T-cell (primary cell): ENCODE results near the gene RTN4. TPM values are rescaled to one million over a fixed set of nuclear protein-coding genes. Genes with fewer than 3 reads are reported as not detected.

Experiments
- ATAC-seq, 4 experiments: fragments of 200-7000 bp in 3 of 4; fragments of 150-1000 bp in 1 of 4; cut with Tn5 transposase; replicated peaks in 1 of 4; 1 replicate in 3 of 4; 2 replicates in 1 of 4; pipeline ENCODE4 v1.10.0; 2021; ENCODE audit warnings: moderate library complexity in 3 of 4, mild to moderate bottlenecking in 2 of 4, moderate number of reproducible peaks in 1 of 4
- CTCF ChIA-PET, 2 donors: fragments of 300-600 bp; sonication (Branson Sonifier 250); formaldehyde crosslinking; loops; one replicate each; lab custom pipeline; 2022; ENCODE audit warnings: antibody characterized with exemption in 2 of 2; lab: Charles Lee
- POLR2A ChIA-PET, 2 donors: fragments of 300-600 bp; sonication (Branson Sonifier 250); formaldehyde crosslinking; loops; one replicate each; lab custom pipeline; 2022; ENCODE audit warnings: antibody characterized with exemption in 2 of 2; lab: Charles Lee
- DNase-seq, 35 experiments: peaks; one replicate each; pipeline versions ENCODE4 v3.0.0 to v3.0.0-alpha.2; 2013 to 2023
- H3K27ac ChIP-seq: one replicate; pipeline ENCODE4 v1.5.1; 2013; ENCODE audit warnings: low read length
- H3K27me3 ChIP-seq, 2 experiments: replicated peaks in 1 of 2; 1 replicate in 1 of 2; 2 replicates in 1 of 2; pipeline versions ENCODE4 v1.6.1 to v1.7.0; 2013; ENCODE audit warnings: low read length in 1 of 2, mixed read lengths in 1 of 2; ENCODE audit not compliant: control insufficient read depth in 2 of 2, insufficient read depth in 2 of 2; ENCODE audit errors: extremely low read depth in 1 of 2
- H3K36me3 ChIP-seq, 2 donors: 1 replicate in 1 of 2; 2 replicates in 1 of 2; pipeline versions ENCODE4 v1.6.1 to v1.7.0; 2013; ENCODE audit warnings: low read length in 1 of 2; ENCODE audit not compliant: control insufficient read depth in 2 of 2, insufficient read depth in 1 of 2; ENCODE audit errors: extremely low read depth in 1 of 2
- H3K4me1 ChIP-seq, 2 experiments: 1 replicate in 1 of 2; 2 replicates in 1 of 2; pipeline versions ENCODE4 v1.6.1 to v1.7.0; 2013; ENCODE audit warnings: low read length in 2 of 2, mixed read lengths in 1 of 2; ENCODE audit not compliant: insufficient read depth in 2 of 2, control insufficient read depth in 1 of 2; ENCODE audit errors: extremely low read depth in 1 of 2
- H3K4me3 ChIP-seq, 2 donors: 1 replicate in 1 of 2; 2 replicates in 1 of 2; pipeline versions ENCODE4 v1.5.1 to v1.7.0; 2013; ENCODE audit warnings: mild to moderate bottlenecking in 2 of 2, low read length in 1 of 2, moderate library complexity in 1 of 2; ENCODE audit not compliant: control insufficient read depth in 1 of 2; ENCODE audit errors: extremely low read depth in 1 of 2
- H3K9me3 ChIP-seq: 2 replicates; pipeline ENCODE4 v1.7.0; 2013
- H3K27ac Mint-ChIP-seq, 2 donors: one replicate each; pipeline ENCODE4 v1.8.0; 2020 to 2021; ENCODE audit warnings: mild to moderate bottlenecking in 2 of 2, mixed read lengths in 2 of 2
- H3K27me3 Mint-ChIP-seq, 2 donors: one replicate each; pipeline ENCODE4 v1.8.0; 2021 to 2022; ENCODE audit warnings: mixed read lengths in 2 of 2
- H3K36me3 Mint-ChIP-seq: one replicate; pipeline ENCODE4 v1.8.0; 2021; ENCODE audit warnings: mixed read lengths
- H3K4me1 Mint-ChIP-seq, 3 donors: one replicate each; pipeline ENCODE4 v1.8.0; 2020 to 2022; ENCODE audit warnings: mixed read lengths in 3 of 3, mild to moderate bottlenecking in 1 of 3
- H3K4me3 Mint-ChIP-seq, 3 donors: one replicate each; pipeline ENCODE4 v1.8.0; 2020 to 2022; ENCODE audit warnings: mild to moderate bottlenecking in 3 of 3, mixed read lengths in 3 of 3, moderate library complexity in 3 of 3
- H3K9me3 Mint-ChIP-seq, 3 donors: one replicate each; pipeline ENCODE4 v1.8.0; 2020 to 2022; ENCODE audit warnings: mixed read lengths in 3 of 3
- WGBS: methylation state at CpG from one replicate; pipeline ENCODE4 v1.1.5; 2013; ENCODE audit warnings: missing lambda C conversion rate; ENCODE audit not compliant: insufficient coverage; 5-methylcytosine and 5-hydroxymethylcytosine counted together
- total RNA-seq, 35 experiments: library from RNA in 6 of 35; stranded (reverse) in 6 of 35; fragments of 120-200 nt in 1 of 35; gene quantifications; one replicate each; pipeline versions ENCODE4 v1.2.1 to v1.2.4 and lab custom pipeline; 2013 to 2026

The RTN4 gene
- total RNA-seq, 5 donors from 2014 or later (not counting 1 experiment from before 2014, with no cell fraction given) = 66.3 to 77.1 (median 75.4) TPM

- Histone ChIP-seq H3K4me3 (no peak overlapping the region), H3K4me1 (no peaks in the 10 kb centered on the region), H3K36me3 (no peaks in the 10 kb centered on the region), H3K27me3 (no peaks in the 10 kb centered on the region), H3K27ac (no peak overlapping the region), H3K9me3 (no peaks in the 10 kb centered on the region)
- DNase-seq (no peak), ATAC-seq (no peak)
- Mint-ChIP-seq H3K4me1 (no peaks in the 10 kb centered on the region), H3K27ac (no peak overlapping the region), H3K36me3 (no peaks in the 10 kb centered on the region), H3K4me3 (no peak overlapping the region), H3K27me3 (no peaks in the 10 kb centered on the region), H3K9me3 (no peaks in the 10 kb centered on the region)
- WGBS = 78% methylated on average over 4 of the region's 8 CpGs
- CTCF ChIA-PET = no interaction called here
- POLR2A ChIA-PET = no interaction called here
Observed at GRCh38 chr2:54954158-54954557, 96.1 kb downstream of the RTN4 start.

DNA sequence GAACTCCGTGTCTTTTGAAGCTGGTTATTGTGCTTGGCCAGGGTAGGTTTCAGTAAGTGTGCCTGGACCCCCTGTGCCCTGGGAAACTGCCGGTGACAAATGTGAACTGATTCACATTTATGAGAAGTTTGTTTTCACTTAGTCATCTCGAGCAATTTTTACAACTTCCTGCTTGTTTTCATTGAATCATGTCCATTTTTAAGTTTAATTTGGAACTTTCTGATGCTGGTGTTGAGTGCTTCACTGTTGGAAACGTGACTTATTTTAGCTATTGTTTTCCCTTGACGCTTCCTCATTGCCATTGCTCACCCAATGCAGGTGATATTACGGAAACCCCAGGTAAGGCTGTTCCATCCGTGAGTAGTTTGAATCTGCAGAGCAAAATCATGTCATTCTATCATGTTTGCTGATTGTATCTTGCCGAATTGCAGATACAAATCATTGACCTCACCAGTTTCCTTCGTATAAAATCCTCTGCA is 97.2 kb downstream of the RTN4 start:
- ChIA-PET POLR2A (interaction anchor here in 1 of 2 donors (0.6 to 0.8 kb wide), 2 partner anchors 10 to 24 kb away, joined by 3 read pairs; no protein-coding TSS in a partner anchor), CTCF (no interaction called here)
- Histone ChIP-seq H3K4me1 (no peaks in the 10 kb centered on the region), H3K9me3 (no peaks in the 10 kb centered on the region), H3K27ac (no peak overlapping the region), H3K36me3 (no peaks in the 10 kb centered on the region), H3K4me3 (no peak overlapping the region), H3K27me3 (peaks cover 0 to 9% of the 10 kb centered on the region in 2 experiments)
- H3K36me3 Mint-ChIP-seq = no peaks in the 10 kb centered on the region
- no peak overlapping the region for H3K4me3 Mint-ChIP-seq
- H3K27me3 Mint-ChIP-seq = no peaks in the 10 kb centered on the region
- ATAC-seq (no peak), DNase-seq (no peak)
- no peak overlapping the region for H3K27ac Mint-ChIP-seq
- no peaks in the 10 kb centered on the region for H3K4me1 Mint-ChIP-seq
- 66% methylated on average over 5 of the region's 9 CpGs for WGBS
- no peaks in the 10 kb centered on the region for H3K9me3 Mint-ChIP-seq

GRCh38 chr2:54952425-54952824 is 97.8 kb downstream of the RTN4 start:
- no peak overlapping the region for H3K4me3 Mint-ChIP-seq
- no peak overlapping the region for H3K27ac Mint-ChIP-seq
- no peak for ATAC-seq
- Histone ChIP-seq H3K27me3 (peaks cover 0 to 9% of the 10 kb centered on the region in 2 experiments), H3K4me1 (no peaks in the 10 kb centered on the region), H3K36me3 (no peaks in the 10 kb centered on the region), H3K9me3 (no peaks in the 10 kb centered on the region), H3K4me3 (no peak overlapping the region), H3K27ac (no peak overlapping the region)
- ChIA-PET CTCF (interaction anchor here in 1 of 2 donors (0.6 kb wide), 1 partner anchor 106 kb away, joined by 3 read pairs; no protein-coding TSS in a partner anchor), POLR2A (interaction anchor here in 1 of 2 donors (0.6 to 0.8 kb wide), 2 partner anchors 10 to 25 kb away, joined by 3 read pairs; no protein-coding TSS in a partner anchor)
- WGBS = 67% methylated on average over 2 of the region's 5 CpGs
- H3K4me1 Mint-ChIP-seq = no peaks in the 10 kb centered on the region
- H3K27me3 Mint-ChIP-seq = no peaks in the 10 kb centered on the region
- H3K9me3 Mint-ChIP-seq = no peaks in the 10 kb centered on the region
- DNase-seq = no peak
- no peaks in the 10 kb centered on the region for H3K36me3 Mint-ChIP-seq

GRCh38 chr2:54950811-54951210 is 99.4 kb downstream of the RTN4 start:
- peaks cover 0 to 9% of the 10 kb centered on the region in 2 experiments for H3K27me3 ChIP-seq
- H3K27ac ChIP-seq = no peak overlapping the region
- H3K27me3 Mint-ChIP-seq = peaks cover 0 to 2% of the 10 kb centered on the region in 2 donors
- H3K9me3 ChIP-seq = no peaks in the 10 kb centered on the region
- H3K36me3 Mint-ChIP-seq = no peaks in the 10 kb centered on the region
- H3K4me1 Mint-ChIP-seq = peaks cover 0 to 6% (median 4%) of the 10 kb centered on the region in 3 donors
- H3K4me1 ChIP-seq = peaks cover 0 to 4% of the 10 kb centered on the region in 2 experiments
- POLR2A ChIA-PET = no interaction called here
- H3K27ac Mint-ChIP-seq = no peak overlapping the region
- WGBS = 100% methylated on average over 1 of the region's 3 CpGs
- no peaks in the 10 kb centered on the region for H3K9me3 Mint-ChIP-seq
- H3K36me3 ChIP-seq = no peaks in the 10 kb centered on the region
- no peak for ATAC-seq
- H3K4me3 ChIP-seq = no peak overlapping the region
- no peak for DNase-seq
- CTCF ChIA-PET = no interaction called here
- H3K4me3 Mint-ChIP-seq = no peak overlapping the region

DNA sequence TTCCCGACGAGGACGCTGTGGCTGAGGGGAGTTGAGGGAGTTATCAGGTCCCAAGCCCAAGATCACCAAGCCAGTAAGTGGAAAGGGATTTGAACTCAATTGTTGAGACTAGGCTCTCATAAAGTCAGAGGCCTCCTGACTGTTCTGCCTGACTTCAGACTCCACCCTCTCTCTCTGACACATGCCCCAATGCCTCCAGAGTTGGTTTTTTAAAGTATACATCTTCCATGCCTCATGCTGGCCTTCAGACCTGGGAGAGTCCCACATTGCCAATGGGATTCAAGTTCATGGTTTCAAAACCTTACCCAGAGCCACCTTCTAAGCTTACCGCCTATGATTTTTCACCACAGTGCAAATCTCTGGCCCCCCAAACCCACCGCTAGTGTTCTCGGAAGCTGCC is 100.8 kb downstream of the RTN4 start:
- POLR2A ChIA-PET = interaction anchor here in 1 of 2 donors (0.6 kb wide), 1 partner anchor 11 kb away, joined by 3 read pairs; no protein-coding TSS in a partner anchor
- Mint-ChIP-seq H3K27me3 (peaks cover 0 to 2% of the 10 kb centered on the region in 2 donors), H3K4me3 (no peak overlapping the region)

DNA sequence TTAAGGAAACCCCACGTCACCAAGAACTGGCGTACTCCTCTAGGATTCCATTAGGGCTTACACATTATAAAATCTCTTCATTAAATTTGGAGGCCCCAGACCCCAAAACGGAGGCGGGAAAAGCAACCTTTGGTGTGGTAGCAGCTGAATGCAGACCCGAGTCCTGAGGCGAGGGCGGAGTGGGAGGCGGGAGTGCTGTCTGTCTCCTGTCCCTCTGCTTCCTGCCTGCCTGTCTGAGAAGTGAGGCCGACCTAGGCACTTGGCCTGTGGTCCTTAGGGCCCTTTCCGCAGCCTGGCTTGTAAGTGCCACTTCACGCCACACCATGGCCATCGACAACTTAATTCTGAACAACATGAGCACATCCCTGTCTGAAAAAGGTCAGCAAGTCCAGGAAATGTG is 102.1 kb downstream of the RTN4 start:
- peaks cover 0 to 2% of the 10 kb centered on the region in 2 donors for H3K27me3 Mint-ChIP-seq
- POLR2A ChIA-PET = no interaction called here
- no peak overlapping the region for H3K27ac ChIP-seq
- peaks cover 0 to 14% of the 10 kb centered on the region in 2 experiments for H3K4me1 ChIP-seq
- H3K9me3 ChIP-seq = no peaks in the 10 kb centered on the region
- ATAC-seq (no peak), DNase-seq (no peak)
- H3K36me3 ChIP-seq = no peaks in the 10 kb centered on the region
- H3K4me3 Mint-ChIP-seq = no peak overlapping the region
- H3K4me3 ChIP-seq = no peak overlapping the region
- peaks cover 1 to 12% (median 8%) of the 10 kb centered on the region in 3 donors for H3K4me1 Mint-ChIP-seq
- H3K9me3 Mint-ChIP-seq = no peaks in the 10 kb centered on the region
- no peak overlapping the region for H3K27ac Mint-ChIP-seq
- WGBS = 89% methylated on average over 11 of the region's 12 CpGs
- H3K36me3 Mint-ChIP-seq = no peaks in the 10 kb centered on the region
- peaks cover 0 to 9% of the 10 kb centered on the region in 2 experiments for H3K27me3 ChIP-seq
- CTCF ChIA-PET = no interaction called here

More for the DNA sequence above, 100.8 kb downstream of the RTN4 start:
- CTCF ChIA-PET = no interaction called here
- Histone ChIP-seq H3K4me3 (no peak overlapping the region), H3K36me3 (no peaks in the 10 kb centered on the region), H3K27me3 (peaks cover 0 to 9% of the 10 kb centered on the region in 2 experiments), H3K9me3 (no peaks in the 10 kb centered on the region), H3K4me1 (peaks cover 0 to 10% of the 10 kb centered on the region in 2 experiments), H3K27ac (no peak overlapping the region)
- ATAC-seq = no peak
- H3K36me3 Mint-ChIP-seq = no peaks in the 10 kb centered on the region
- H3K9me3 Mint-ChIP-seq = no peaks in the 10 kb centered on the region
- DNase-seq = no peak
- WGBS = 98% methylated on average over 3 of the region's 6 CpGs
- H3K4me1 Mint-ChIP-seq = peaks cover 1 to 12% (median 8%) of the 10 kb centered on the region in 3 donors
- H3K27ac Mint-ChIP-seq = no peak overlapping the region
